Natural killer cell (primary cell): ENCODE measurements around the gene SCMH1. TPM values are rescaled to one million over a fixed set of nuclear protein-coding genes. Genes with fewer than 3 reads are reported as not detected.
"Not testable (repeated sequence)": the region's sequence is repeated elsewhere in the genome, so short reads cannot be mapped to it uniquely, and the experiment has no call there.

ENCODE experiments used
- ATAC-seq, 3 donors: fragments of 150-1000 bp in 2 of 3; fragments of 200-7000 bp in 1 of 3; cut with Tn5 transposase; 1 replicate in 1 of 3; 2 replicates in 2 of 3; pipeline ENCODE4 v1.10.0; 2021; ENCODE audit warnings: mild to moderate bottlenecking in 2 of 3, moderate library complexity in 2 of 3
- DNase-seq, 2 donors: peaks; one replicate each; pipeline versions ENCODE4 v3.0.0 to v3.0.0-alpha.2; 2013 to 2021; ENCODE audit warnings: mixed read lengths in 1 of 2
- H3K27ac ChIP-seq: one replicate; pipeline ENCODE4 v1.5.1; 2013; ENCODE audit warnings: mild to moderate bottlenecking, low read length
- H3K27me3 ChIP-seq: one replicate; pipeline ENCODE4 v1.6.1; 2013; ENCODE audit warnings: low read length; ENCODE audit not compliant: control insufficient read depth, insufficient read depth
- H3K36me3 ChIP-seq: one replicate; pipeline ENCODE4 v1.6.1; 2013; ENCODE audit warnings: low read length; ENCODE audit not compliant: control insufficient read depth, insufficient read depth
- H3K4me1 ChIP-seq: one replicate; pipeline ENCODE4 v1.6.1; 2013; ENCODE audit warnings: low read length; ENCODE audit not compliant: control insufficient read depth, insufficient read depth
- H3K4me3 ChIP-seq: one replicate; pipeline ENCODE4 v1.5.1; 2013; ENCODE audit warnings: low read length
- H3K9me3 ChIP-seq: one replicate; pipeline ENCODE4 v1.6.1; 2013; ENCODE audit warnings: low read length; ENCODE audit not compliant: control insufficient read depth, insufficient read depth
- H3K27ac Mint-ChIP-seq, 2 donors: one replicate each; pipeline ENCODE4 v1.8.0; 2022; ENCODE audit warnings: mild to moderate bottlenecking in 2 of 2, mixed read lengths in 2 of 2, moderate library complexity in 1 of 2
- H3K27me3 Mint-ChIP-seq, 2 donors: one replicate each; pipeline ENCODE4 v1.8.0; 2022; ENCODE audit warnings: low read depth in 2 of 2, mixed read lengths in 2 of 2
- H3K36me3 Mint-ChIP-seq: one replicate; pipeline ENCODE4 v1.8.0; 2022; ENCODE audit warnings: mixed read lengths
- H3K4me1 Mint-ChIP-seq, 2 donors: one replicate each; pipeline ENCODE4 v1.8.0; 2022; ENCODE audit warnings: mixed read lengths in 2 of 2
- H3K4me3 Mint-ChIP-seq: one replicate; pipeline ENCODE4 v1.8.0; 2022; ENCODE audit warnings: mild to moderate bottlenecking, moderate library complexity, mixed read lengths
- H3K9me3 Mint-ChIP-seq, 2 donors: one replicate each; pipeline ENCODE4 v1.8.0; 2022; ENCODE audit warnings: mixed read lengths in 2 of 2
- CTCF ChIP-seq: fragments of 200-600 bp; IDR thresholded peaks from one replicate; pipeline ENCODE4 v1.8.0; 2022; ENCODE audit warnings: antibody characterized with exemption
- WGBS: methylation state at CpG from one replicate; pipeline ENCODE4 v1.1.7; 2013; ENCODE audit warnings: missing lambda C conversion rate; ENCODE audit not compliant: insufficient coverage; 5-methylcytosine and 5-hydroxymethylcytosine counted together
- intact Hi-C: fragments of 100-400 bp; cut with micrococcal nuclease; formaldehyde crosslinking; loops from one replicate; pipeline ENCODE4 v1.14.2; 2022
- total RNA-seq, 4 donors: library from RNA; stranded (reverse); fragments of 120-200 nt in 1 of 4; gene quantifications; one replicate each; pipeline versions ENCODE4 v1.2.3 to v1.2.4, GENCODE V29; 2013 to 2022

SCMH1 gene
- total RNA-seq, 3 donors from 2014 or later (not counting 1 experiment from before 2014, with no cell fraction given), result 8.3 to 10.2 (median 9.1) TPM

DNA sequence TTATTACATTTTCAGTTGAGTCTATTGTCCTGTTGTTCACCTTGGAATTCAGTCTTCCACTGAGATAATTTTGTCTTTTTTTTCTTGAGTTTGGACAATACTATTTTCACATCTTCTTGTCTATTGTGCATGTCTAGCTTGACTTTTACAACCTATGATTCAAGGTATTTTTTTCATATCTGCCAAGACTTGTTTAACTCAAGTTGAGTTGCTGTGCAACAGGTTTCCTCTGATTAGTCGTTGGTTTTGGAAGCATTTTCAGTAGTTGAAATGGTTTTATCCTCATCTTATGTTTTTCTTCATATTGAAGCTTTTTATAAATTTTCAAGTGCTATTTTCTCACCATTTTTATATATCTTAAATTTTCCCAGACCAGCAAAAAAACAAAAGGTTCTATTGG is 103.6 kb downstream of the SCMH1 start:
- no peak for ATAC-seq
- Mint-ChIP-seq H3K27ac (no peak overlapping the region), H3K9me3 (no peaks in the 10 kb centered on the region), H3K4me3 (no peak overlapping the region), H3K27me3 (no peaks in the 10 kb centered on the region), H3K36me3 (peaks cover 6% of the 10 kb centered on the region), H3K4me1 (no peaks in the 10 kb centered on the region)
- H3K27ac ChIP-seq, result no peak overlapping the region
- WGBS, result no CpG with 5 or more reads among the region's 1 CpG
- no peaks in the 10 kb centered on the region for H3K36me3 ChIP-seq
- no peak for DNase-seq
- no peak overlapping the region for H3K4me3 ChIP-seq
- H3K27me3 ChIP-seq, result no peaks in the 10 kb centered on the region
- intact Hi-C loops, result no loop called here
- H3K9me3 ChIP-seq, result no peaks in the 10 kb centered on the region
- no peaks in the 10 kb centered on the region for H3K4me1 ChIP-seq
- TF ChIP-seq CTCF, result no peak

DNA sequence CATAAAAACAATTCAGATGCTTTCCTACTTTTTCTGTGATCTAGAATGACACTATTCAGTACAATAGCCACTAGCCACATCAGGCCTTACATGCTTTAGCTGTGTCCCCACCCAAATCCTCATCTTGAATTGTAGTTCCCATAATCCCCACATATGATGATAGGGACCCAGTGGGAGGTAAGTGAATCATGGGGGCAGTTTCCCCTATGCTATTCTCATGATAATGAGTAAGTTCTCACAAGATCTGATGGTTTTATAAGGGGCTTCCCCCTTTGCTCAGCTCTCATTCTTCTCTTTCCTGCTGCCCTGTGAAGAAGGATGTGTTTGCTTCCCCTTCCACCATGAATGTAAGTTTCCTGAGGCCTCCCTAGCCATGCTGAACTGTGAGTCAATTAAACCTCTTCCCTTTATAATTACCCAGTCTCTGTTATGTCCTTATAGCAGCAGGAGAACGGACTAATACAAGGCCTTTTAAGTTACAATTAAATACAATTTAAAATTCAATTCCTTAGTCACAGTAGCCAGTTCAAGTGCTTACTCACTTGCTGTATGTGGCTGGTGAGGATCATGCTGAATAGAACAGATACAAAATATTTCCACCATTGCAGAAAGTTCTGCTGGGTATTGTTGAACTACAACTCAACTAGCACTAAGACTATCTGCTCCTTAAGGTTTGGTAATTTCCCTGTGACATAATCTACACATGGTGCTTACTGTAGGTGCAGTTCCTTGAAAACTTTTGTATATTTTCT is 106.7 kb downstream of the SCMH1 start:
- no peak overlapping the region for H3K4me3 ChIP-seq
- no peaks in the 10 kb centered on the region for H3K4me1 Mint-ChIP-seq
- no peaks in the 10 kb centered on the region for H3K9me3 ChIP-seq
- H3K9me3 Mint-ChIP-seq, result no peaks in the 10 kb centered on the region
- intact Hi-C loops, result no loop called here
- no peak for TF ChIP-seq CTCF
- H3K27ac Mint-ChIP-seq, result no peak overlapping the region
- DNase-seq (no peak), ATAC-seq (no peak)
- no peak overlapping the region for H3K4me3 Mint-ChIP-seq
- no peaks in the 10 kb centered on the region for H3K36me3 ChIP-seq
- H3K4me1 ChIP-seq, result no peaks in the 10 kb centered on the region
- WGBS, result no CpG with 5 or more reads among the region's 1 CpG
- no peaks in the 10 kb centered on the region for H3K27me3 Mint-ChIP-seq
- no peaks in the 10 kb centered on the region for H3K36me3 Mint-ChIP-seq
- no peak overlapping the region for H3K27ac ChIP-seq
- H3K27me3 ChIP-seq, result no peaks in the 10 kb centered on the region

GRCh38 chr1:41134325-41134724 is 107.8 kb downstream of the SCMH1 start:
- H3K36me3 Mint-ChIP-seq, H3K27ac Mint-ChIP-seq: not testable (repeated sequence)

DNA sequence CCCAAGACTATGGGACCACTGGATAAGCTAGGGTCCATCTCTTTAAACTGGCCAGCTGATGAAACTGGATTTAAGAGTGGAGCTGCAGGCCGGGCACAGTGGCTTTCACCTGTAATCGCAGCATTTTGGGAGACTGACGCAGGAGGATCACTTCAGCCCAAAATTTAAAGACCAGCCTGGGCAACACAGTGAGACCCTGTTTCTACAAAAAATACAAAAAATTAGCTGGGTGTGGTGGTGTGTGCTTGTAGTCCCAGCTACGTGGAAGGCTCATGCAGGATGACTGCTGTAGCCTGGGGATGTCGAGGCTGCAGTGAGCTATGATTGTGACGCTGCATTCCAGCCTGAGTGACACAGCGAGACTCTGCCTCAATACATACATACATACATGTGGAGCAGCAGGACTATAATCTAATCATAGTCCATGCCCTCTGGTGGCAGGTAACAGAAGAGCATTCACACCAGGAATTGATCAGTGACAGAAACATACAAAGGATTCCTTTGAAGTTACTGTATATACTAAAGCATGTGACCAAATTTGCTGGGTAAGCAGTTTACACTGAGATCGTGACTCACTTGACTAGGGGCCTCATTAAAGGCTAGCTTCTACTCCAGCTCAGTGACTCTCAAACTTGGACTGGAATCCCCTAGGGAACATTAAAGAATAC is 119.1 kb downstream of the SCMH1 start:
- Mint-ChIP-seq H3K4me3 (no peak overlapping the region), H3K27me3 (no peaks in the 10 kb centered on the region), H3K36me3 (no peaks in the 10 kb centered on the region), H3K4me1 (no peaks in the 10 kb centered on the region), H3K27ac (no peak overlapping the region), H3K9me3 (no peaks in the 10 kb centered on the region)
- peak in 1 of 2 donors; percentile 17 for DNase-seq
- H3K9me3 ChIP-seq, result no peaks in the 10 kb centered on the region
- H3K36me3 ChIP-seq, result no peaks in the 10 kb centered on the region
- H3K4me1 ChIP-seq, result no peaks in the 10 kb centered on the region
- 94% methylated on average over 8 of the region's 8 CpGs for WGBS
- no peaks in the 10 kb centered on the region for H3K27me3 ChIP-seq
- no peak for TF ChIP-seq CTCF
- ATAC-seq, result peak in 1 of 3 donors; percentile 28
- H3K4me3 ChIP-seq, result no peak overlapping the region
- H3K27ac ChIP-seq, result no peak overlapping the region
- intact Hi-C loops, result no loop called here

More at GRCh38 chr1:41134325-41134724, 107.8 kb downstream of the SCMH1 start:
- ATAC-seq, H3K36me3 ChIP-seq, H3K9me3 ChIP-seq, H3K9me3 Mint-ChIP-seq, H3K27ac ChIP-seq, H3K4me1 Mint-ChIP-seq, intact Hi-C loops, H3K27me3 ChIP-seq, H3K27me3 Mint-ChIP-seq, H3K4me3 Mint-ChIP-seq, DNase-seq, H3K4me3 ChIP-seq, H3K4me1 ChIP-seq: not testable (repeated sequence)
- no CpG with 5 or more reads among the region's 2 CpGs for WGBS
